H1 (cell line): Measurements from ENCODE around the gene CMSS1. TPM values are rescaled to one million over a fixed set of nuclear protein-coding genes. Genes with fewer than 3 reads are reported as not detected.

Experiments used
- CTCF ChIA-PET: fragments of 300-600 bp; sonication (Branson Sonifier 250); formaldehyde crosslinking; loops from one replicate; lab custom pipeline; 2021; ENCODE audit not compliant: partially characterized antibody; lab: Charles Lee
- POLR2A ChIA-PET: fragments of 300-600 bp; sonication (Branson Sonifier 250); formaldehyde crosslinking; loops from one replicate; lab custom pipeline; 2021; ENCODE audit warnings: inconsistent platforms; ENCODE audit not compliant: partially characterized antibody; lab: Charles Lee
- DNase-seq, 2 experiments: peaks; one replicate each; pipeline versions ENCODE4 v3.0.0 to v3.0.0-alpha.2; 2010 to 2022; ENCODE audit warnings: low spot score in 2 of 2, low read depth in 1 of 2, mixed read lengths in 1 of 2
- FAIRE-seq: peaks from 2 replicates; lab custom pipeline; 2011; peaks lifted over from hg19 to GRCh38; lab: Jason Lieb, UNC
- H2AFZ ChIP-seq: 2 replicates; pipeline ENCODE4 v1.8.1; 2012; ENCODE audit warnings: low read length, inconsistent platforms
- H2AK5ac ChIP-seq: 2 replicates; pipeline ENCODE4 v1.6.1; 2013; ENCODE audit warnings: low read depth, low read length
- H2BK120ac ChIP-seq: replicated peaks from 2 replicates; pipeline ENCODE3; 2013; ENCODE audit warnings: low read depth, low read length, inconsistent platforms
- H2BK12ac ChIP-seq: 2 replicates; pipeline ENCODE4 v1.6.1; 2013; ENCODE audit warnings: low read depth, low read length
- H2BK15ac ChIP-seq: 2 replicates; pipeline ENCODE4 v1.6.1; 2013; ENCODE audit warnings: low read length
- H2BK20ac ChIP-seq: 2 replicates; pipeline ENCODE4 v1.6.1; 2013; ENCODE audit warnings: low read length
- H2BK5ac ChIP-seq: 2 replicates; pipeline ENCODE4 v1.6.1; 2013; ENCODE audit warnings: low read depth, low read length
- H3K14ac ChIP-seq: 2 replicates; pipeline ENCODE4 v1.6.1; 2013; ENCODE audit warnings: inconsistent platforms; ENCODE audit not compliant: insufficient read length
- H3K18ac ChIP-seq: 2 replicates; pipeline ENCODE4 v1.6.1; 2013; ENCODE audit warnings: low read length; ENCODE audit errors: extremely low read depth
- H3K23ac ChIP-seq: 2 replicates; pipeline ENCODE4 v1.6.1; 2013; ENCODE audit warnings: inconsistent platforms; ENCODE audit not compliant: insufficient read length
- H3K23me2 ChIP-seq: 2 replicates; pipeline ENCODE4 v1.6.1; 2013; ENCODE audit warnings: low read depth, low read length
- H3K27ac ChIP-seq: 2 replicates; pipeline ENCODE4 v1.6.1; 2011; ENCODE audit warnings: low read depth, low read length, inconsistent platforms
- H3K27me3 ChIP-seq, 4 experiments: replicated peaks in 1 of 4; 1 replicate in 1 of 4; 2 replicates in 3 of 4; pipeline versions ENCODE4 v1.6.1 to v1.8.1; 2011 to 2013; ENCODE audit warnings: low read length in 3 of 4, mild to moderate bottlenecking in 3 of 4, inconsistent platforms in 2 of 4, mixed read lengths in 2 of 4, moderate library complexity in 1 of 4; ENCODE audit not compliant: control insufficient read depth in 3 of 4, insufficient read depth in 3 of 4; ENCODE audit errors: extremely low read depth in 1 of 4
- H3K36me3 ChIP-seq, 4 experiments: 2 replicates each; pipeline versions ENCODE4 v1.6.1 to v1.8.1; 2011 to 2013; ENCODE audit warnings: mild to moderate bottlenecking in 4 of 4, low read length in 3 of 4, moderate library complexity in 2 of 4, control low read depth in 1 of 4, inconsistent platforms in 1 of 4; ENCODE audit not compliant: insufficient read depth in 4 of 4, control insufficient read depth in 2 of 4
- H3K4ac ChIP-seq: replicated peaks from 2 replicates; pipeline ENCODE3; 2013; ENCODE audit warnings: low read length, low read depth, mixed read lengths, inconsistent platforms; ENCODE audit not compliant: insufficient read length
- H3K4me1 ChIP-seq, 4 experiments: replicated peaks in 1 of 4; 1 replicate in 1 of 4; 2 replicates in 3 of 4; pipeline versions ENCODE4 v1.6.1 to v1.8.1; 2011 to 2013; ENCODE audit warnings: low read length in 3 of 4, inconsistent platforms in 2 of 4, mixed read lengths in 1 of 4; ENCODE audit not compliant: insufficient read depth in 4 of 4, control insufficient read depth in 3 of 4
- H3K4me2 ChIP-seq, 2 experiments: 2 replicates each; pipeline versions ENCODE4 v1.6.1 to v1.8.1; 2011 to 2013; ENCODE audit warnings: low read depth in 2 of 2, low read length in 2 of 2, control low read depth in 1 of 2, inconsistent platforms in 1 of 2, mild to moderate bottlenecking in 1 of 2; ENCODE audit not compliant: insufficient read depth in 1 of 2
- H3K4me3 ChIP-seq, 4 experiments: fragments of 200-600, 300-600 bp in 1 of 4; sonication (generic), shearing (Covaris generic), sonication (Bioruptor Twin) in 1 of 4; 2 replicates each; pipeline versions ENCODE4 v1.5.1 to v1.8.1; 2011 to 2016; ENCODE audit warnings: low read length in 4 of 4, low read depth in 3 of 4, control low read depth in 2 of 4, inconsistent platforms in 2 of 4, mild to moderate bottlenecking in 2 of 4, mixed read lengths in 1 of 4, moderate library complexity in 1 of 4; ENCODE audit not compliant: insufficient read depth in 2 of 4; ENCODE audit errors: extremely low read depth in 1 of 4
- H3K56ac ChIP-seq: replicated peaks from 2 replicates; pipeline ENCODE3; 2013; ENCODE audit warnings: low read depth, mild to moderate bottlenecking, mixed read lengths, low read length, inconsistent platforms; ENCODE audit not compliant: insufficient read length
- H3K79me1 ChIP-seq: 2 replicates; pipeline ENCODE4 v1.6.1; 2013; ENCODE audit warnings: low read depth, low read length, control low read depth
- H3K79me2 ChIP-seq, 2 experiments: 2 replicates each; pipeline versions ENCODE4 v1.6.1 to v1.8.1; 2012 to 2013; ENCODE audit warnings: low read length in 2 of 2, mild to moderate bottlenecking in 2 of 2, inconsistent platforms in 1 of 2; ENCODE audit not compliant: insufficient read depth in 2 of 2, control insufficient read depth in 1 of 2
- H3K9ac ChIP-seq, 4 experiments: replicated peaks in 1 of 4; 1 replicate in 1 of 4; 2 replicates in 3 of 4; pipeline versions ENCODE4 v1.6.1 to v1.8.1; 2011 to 2013; ENCODE audit warnings: low read depth in 3 of 4, low read length in 3 of 4, control low read depth in 2 of 4, mild to moderate bottlenecking in 2 of 4, moderate library complexity in 2 of 4, inconsistent platforms in 1 of 4; ENCODE audit errors: extremely low read depth in 1 of 4
- H3K9me3 ChIP-seq, 2 experiments: 2 replicates each; pipeline versions ENCODE4 v1.6.1 to v1.8.1; 2012 to 2013; ENCODE audit warnings: mild to moderate bottlenecking in 2 of 2, moderate library complexity in 2 of 2, control low read depth in 1 of 2, inconsistent platforms in 1 of 2, low read depth in 1 of 2, low read length in 1 of 2, mixed read lengths in 1 of 2; ENCODE audit not compliant: insufficient read depth in 2 of 2
- H4K20me1 ChIP-seq, 2 experiments: replicated peaks in 1 of 2; 2 replicates each; pipeline versions ENCODE3 to v1.8.1; 2011 to 2013; ENCODE audit warnings: inconsistent platforms in 2 of 2, low read length in 2 of 2, mild to moderate bottlenecking in 1 of 2; ENCODE audit not compliant: insufficient read depth in 2 of 2, control insufficient read depth in 1 of 2
- H4K5ac ChIP-seq: 2 replicates; pipeline ENCODE4 v1.6.1; 2013; ENCODE audit warnings: low read length, low read depth, mixed read lengths, inconsistent platforms; ENCODE audit not compliant: insufficient read length
- H4K8ac ChIP-seq: 2 replicates; pipeline ENCODE4 v1.8.0; 2013; ENCODE audit warnings: mild to moderate bottlenecking, moderate library complexity, low read length, inconsistent platforms; ENCODE audit not compliant: insufficient read depth; ENCODE audit errors: extremely low read depth
- H4K91ac ChIP-seq: replicated peaks from 2 replicates; pipeline ENCODE3; 2013; ENCODE audit warnings: low read length, mixed read lengths, inconsistent platforms; ENCODE audit not compliant: insufficient read length
- BACH1 ChIP-seq: IDR thresholded peaks from 2 replicates; pipeline ENCODE4 v1.6.1; 2012; ENCODE audit warnings: low read length, improper control_type of control experiment
- KDM5A ChIP-seq: fragments of 200-600 bp; IDR thresholded peaks from 2 replicates; pipeline ENCODE4 v1.7.1; 2012; ENCODE audit warnings: mild to moderate bottlenecking, low read length, inconsistent platforms, mixed read lengths
- NANOG ChIP-seq: IDR thresholded peaks from 2 replicates; pipeline ENCODE4 v1.6.1; 2011; ENCODE audit warnings: low read length, low read depth, mild to moderate bottlenecking, inconsistent platforms; ENCODE audit not compliant: insufficient read depth, poor library complexity, severe bottlenecking
- SP2 ChIP-seq: IDR thresholded peaks from 2 replicates; pipeline ENCODE4 v1.6.1; 2012; ENCODE audit warnings: mild to moderate bottlenecking, low read length, inconsistent platforms
- TAF1 ChIP-seq: IDR thresholded peaks from 2 replicates; pipeline ENCODE4 v1.6.1; 2011; ENCODE audit warnings: mild to moderate bottlenecking, low read depth, low read length
- TEAD4 ChIP-seq: IDR thresholded peaks from 2 replicates; pipeline ENCODE4 v1.6.1; 2012; ENCODE audit warnings: low read depth, low read length, inconsistent platforms, mixed read lengths
- ZNF274 ChIP-seq: IDR thresholded peaks from 2 replicates; pipeline ENCODE4 v1.7.0; 2012; ENCODE audit warnings: low read length, borderline replicate concordance; ENCODE audit errors: extremely low read depth
- WGBS, 2 experiments: shearing (Covaris generic) in 1 of 2; methylation state at CpG; one replicate each; pipeline versions ENCODE4 v1.1.6 to v1.1.7; 2013 to 2015; ENCODE audit warnings: low lambda C conversion rate in 2 of 2, mixed read lengths in 2 of 2, inconsistent platforms in 1 of 2, low coverage in 1 of 2, missing lambda C conversion rate in 1 of 2; ENCODE audit not compliant: insufficient replicate concordance in 2 of 2, insufficient coverage in 1 of 2, insufficient read length in 1 of 2; ENCODE audit errors: extremely low coverage in 1 of 2, missing lambda C conversion rate in 1 of 2; 5-methylcytosine and 5-hydroxymethylcytosine counted together
- polyA plus RNA-seq, 7 experiments: library from polyadenylated mRNA; depleted of rRNA in 3 of 7; stranded (reverse) in 5 of 7; unstranded in 2 of 7; fragments of >200 nt in 5 of 7; fragments of 200-250 nt in 2 of 7; gene quantifications; 1 replicate in 5 of 7; 2 replicates in 1 of 7; 4 replicates in 1 of 7; pipeline versions ENCODE4 v1.2.1 to v1.2.3, GENCODE V29; 2011 to 2013; ENCODE audit warnings: missing spikeins in 2 of 7, mixed read lengths in 2 of 7
- total RNA-seq: library from RNA; stranded (reverse); fragmentation: NEBNext Ultra II Directional; extraction: Animal tissue kit (Norgen Biotek cat#: 25700); gene quantifications from 2 replicates; pipeline ENCODE4 v1.2.1, GENCODE V29; 2021
- TF ChIP-seq, protein P1 (sequence below), 3 experiments: IDR thresholded peaks; 1 replicate in 2 of 3; 2 replicates in 1 of 3; pipeline versions ENCODE4 v1.5.1 to v1.6.1; 2011; ENCODE audit warnings: low read length in 3 of 3, mild to moderate bottlenecking in 3 of 3, inconsistent platforms in 2 of 3, low read depth in 1 of 3, moderate library complexity in 1 of 3; ENCODE audit not compliant: insufficient read depth in 1 of 3; ENCODE audit errors: control extremely low read depth in 1 of 3

CMSS1 gene
- total and polyA plus RNA-seq, 2 of the 8 experiments (the other 6 are each of a cell fraction or from before 2014, with no cell fraction given), result 15.2 to 75.1 TPM

GRCh38 chr3:99875929-99876841 lies 58.5 kb downstream of the CMSS1 start:
- Histone ChIP-seq H3K9ac (peak overlapping the region in 3 of 4 experiments; percentile 45 to 53 (median 51); a peak in 4 of 7 replicates), H2BK15ac (no peak overlapping the region), H3K79me1 (no peaks in the 10 kb centered on the region; the same call in 1 of the 2 replicates), H2AFZ (no peak overlapping the region), H2BK120ac (no peak overlapping the region), H3K4ac (no peak overlapping the region), H3K56ac (no peak overlapping the region), H2BK5ac (no peak overlapping the region), H4K8ac (no peak overlapping the region), H3K23me2 (peaks cover 4% of the 10 kb centered on the region), H4K91ac (no peak overlapping the region), H2AK5ac (no peak overlapping the region), H3K36me3 (no peaks in the 10 kb centered on the region), H3K4me1 (peaks cover 0 to 2% (median under 1%) of the 10 kb centered on the region in 4 experiments; a peak in 4 of 7 replicates), H4K20me1 (peaks cover 14 to 15% of the 10 kb centered on the region in 2 experiments), H2BK20ac (no peak overlapping the region), H3K79me2 (no peaks in the 10 kb centered on the region), H3K23ac (no peak overlapping the region), H3K4me3 (peak overlapping the region; percentile 24 to 60 (median 38)), H4K5ac (no peak overlapping the region), H3K27ac (no peak overlapping the region; the same call in 1 of the 2 replicates), H3K14ac (no peak overlapping the region), H2BK12ac (no peak overlapping the region), H3K27me3 (peaks cover 18 to 70% (median 43%) of the 10 kb centered on the region in 4 experiments), H3K9me3 (no peaks in the 10 kb centered on the region), H3K18ac (no peak overlapping the region), H3K4me2 (peak overlapping the region; percentile 65 to 68)
- peak; percentile 71 to 88 for DNase-seq
- FAIRE-seq, result no peak
- CTCF ChIA-PET, result interaction anchor here (0.7 to 2.0 kb wide), 8 partner anchors 11 to 33 kb away, joined by 3 to 7 read pairs (median 3); no protein-coding TSS in a partner anchor
- 2% methylated on average over 34 of the region's 63 CpGs; no CpG with 5 or more reads in 1 of the 2 experiments for WGBS, 2 experiments
- POLR2A ChIA-PET, result interaction anchor here (0.6 to 1.4 kb wide), 4 partner anchors 11 to 17 kb away, joined by 3 to 7 read pairs (median 3); no protein-coding TSS in a partner anchor
- TF ChIP-seq SP2 (no peak), NANOG (no peak), TAF1 (peak; percentile 82), KDM5A (no peak), ZNF274 (no peak), BACH1 (no peak), TEAD4 (peak; percentile 1; the same call in 1 of the 2 replicates)
- TF ChIP-seq, protein P1, sequence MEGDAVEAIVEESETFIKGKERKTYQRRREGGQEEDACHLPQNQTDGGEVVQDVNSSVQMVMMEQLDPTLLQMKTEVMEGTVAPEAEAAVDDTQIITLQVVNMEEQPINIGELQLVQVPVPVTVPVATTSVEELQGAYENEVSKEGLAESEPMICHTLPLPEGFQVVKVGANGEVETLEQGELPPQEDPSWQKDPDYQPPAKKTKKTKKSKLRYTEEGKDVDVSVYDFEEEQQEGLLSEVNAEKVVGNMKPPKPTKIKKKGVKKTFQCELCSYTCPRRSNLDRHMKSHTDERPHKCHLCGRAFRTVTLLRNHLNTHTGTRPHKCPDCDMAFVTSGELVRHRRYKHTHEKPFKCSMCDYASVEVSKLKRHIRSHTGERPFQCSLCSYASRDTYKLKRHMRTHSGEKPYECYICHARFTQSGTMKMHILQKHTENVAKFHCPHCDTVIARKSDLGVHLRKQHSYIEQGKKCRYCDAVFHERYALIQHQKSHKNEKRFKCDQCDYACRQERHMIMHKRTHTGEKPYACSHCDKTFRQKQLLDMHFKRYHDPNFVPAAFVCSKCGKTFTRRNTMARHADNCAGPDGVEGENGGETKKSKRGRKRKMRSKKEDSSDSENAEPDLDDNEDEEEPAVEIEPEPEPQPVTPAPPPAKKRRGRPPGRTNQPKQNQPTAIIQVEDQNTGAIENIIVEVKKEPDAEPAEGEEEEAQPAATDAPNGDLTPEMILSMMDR (IDR thresholded peaks at IDR 0.05; ENCODE audit: control extremely low read depth in 1 of 3, insufficient read depth in 1 of 3, low read depth in 1 of 3, low read length in 3 of 3), result peak in 2 of 3 experiments; percentile 21 to 31; a peak in 3 of 4 replicates
